ENCODE measurements around the gene BLZF1.
A peak's percentile ranks its signal among the peaks of the same experiment; 100 is the strongest.
"Not testable (repeated sequence)": the region's sequence is repeated elsewhere in the genome, so short reads cannot be mapped to it uniquely, and the experiment has no call there.

BLZF1 gene

GRCh38 chr1:169361281-169361680 is 6.7 kb upstream of the BLZF1 start:
- DNase-seq = no peak

DNA sequence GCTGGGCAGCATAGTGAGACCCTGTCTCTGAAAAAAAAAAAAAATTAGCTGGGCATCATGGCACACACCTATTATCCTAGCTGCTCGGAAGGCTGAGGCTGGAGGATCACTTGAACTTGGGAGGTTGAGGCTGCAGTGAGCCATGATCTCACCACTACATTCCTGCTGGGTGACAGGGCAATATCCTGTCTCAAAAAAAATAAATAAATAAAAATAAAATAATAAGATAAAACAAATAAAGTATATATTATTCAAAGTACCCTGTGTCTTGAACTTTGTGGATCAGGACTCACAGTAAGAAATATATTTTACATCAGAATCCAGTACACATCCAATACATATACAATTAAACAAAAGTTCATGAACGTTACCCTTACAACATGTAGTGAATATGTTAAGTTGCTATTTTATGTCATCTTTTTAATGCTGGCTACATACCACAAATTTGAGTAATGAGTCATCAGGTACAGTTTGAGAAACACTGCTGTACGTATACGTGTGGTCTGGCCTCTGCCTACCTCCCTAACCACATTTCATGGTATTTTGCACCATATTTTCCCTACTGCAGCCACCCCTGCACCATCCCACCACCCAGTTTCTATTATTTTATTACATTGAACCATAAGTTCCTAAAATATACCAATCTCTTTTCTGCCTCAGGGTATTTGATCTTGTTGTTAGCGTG is 4.8 kb upstream of the BLZF1 start:
- DNase-seq = no peak

GRCh38 chr1:169364948-169365347 is 3.0 kb upstream of the BLZF1 start:
- DNase-seq = no peak

DNA sequence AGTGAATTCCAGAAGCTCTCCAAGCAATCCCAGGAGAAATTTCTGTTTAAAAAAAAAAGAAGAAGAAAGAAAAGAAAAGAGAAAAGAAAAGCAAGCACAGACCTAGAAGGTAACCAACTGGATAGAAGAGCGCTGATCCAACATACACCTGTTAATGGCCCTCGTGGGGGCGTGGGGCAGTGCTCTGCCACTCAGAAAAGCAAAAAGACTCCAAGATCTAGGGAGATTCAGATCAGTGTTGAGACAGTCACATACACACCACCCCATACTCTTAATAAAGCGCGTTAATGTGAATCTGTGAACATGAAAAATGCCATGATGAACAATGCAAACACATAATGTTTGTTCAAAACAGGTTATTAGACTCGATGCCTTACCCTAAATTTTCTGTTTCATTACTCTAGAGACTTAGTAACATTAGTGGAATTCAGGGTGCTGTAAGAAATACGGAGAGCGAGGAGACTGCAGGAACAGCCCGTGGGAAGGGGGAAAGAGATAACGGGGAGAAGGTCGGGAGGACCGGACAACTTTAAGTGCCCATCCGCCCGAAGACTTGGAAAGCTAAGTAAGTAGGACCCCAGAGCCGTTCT is 804 bp upstream of the BLZF1 start:
- no peak for DNase-seq

GRCh38 chr1:169368406-169368769 is 393 bp downstream of the BLZF1 start:
- no peak for DNase-seq

- no peak for DNase-seq
Measured at GRCh38 chr1:169371404-169371803, 3.4 kb downstream of the BLZF1 start.

- DNase-seq = no peak
Measured at GRCh38 chr1:169381162-169381561, 13.2 kb downstream of the BLZF1 start.

DNA sequence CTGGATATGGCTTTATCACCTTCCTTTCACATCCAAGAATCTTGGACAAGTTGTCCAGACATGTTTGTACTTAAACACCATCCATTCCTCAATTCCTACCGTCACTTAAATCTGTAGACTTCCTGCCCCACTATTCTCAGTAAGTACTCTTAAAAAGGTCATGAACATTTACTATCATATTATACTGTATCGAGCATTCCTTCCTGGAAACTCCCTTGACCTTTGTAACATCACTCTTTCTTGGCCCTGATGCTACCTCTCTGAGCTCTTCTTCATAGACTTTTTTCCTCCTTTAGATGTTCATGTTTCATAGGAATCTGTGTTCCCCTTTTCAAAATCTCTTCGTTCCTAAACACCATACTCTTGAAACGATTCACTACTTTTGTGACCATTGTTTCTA is 15.5 kb downstream of the BLZF1 start:
- no peak for DNase-seq

- no peak for DNase-seq
Measured at GRCh38 chr1:169387399-169387798, 19.4 kb downstream of the BLZF1 start.

- DNase-seq = no peak
Measured at GRCh38 chr1:169390303-169390702, 22.3 kb downstream of the BLZF1 start.

DNA sequence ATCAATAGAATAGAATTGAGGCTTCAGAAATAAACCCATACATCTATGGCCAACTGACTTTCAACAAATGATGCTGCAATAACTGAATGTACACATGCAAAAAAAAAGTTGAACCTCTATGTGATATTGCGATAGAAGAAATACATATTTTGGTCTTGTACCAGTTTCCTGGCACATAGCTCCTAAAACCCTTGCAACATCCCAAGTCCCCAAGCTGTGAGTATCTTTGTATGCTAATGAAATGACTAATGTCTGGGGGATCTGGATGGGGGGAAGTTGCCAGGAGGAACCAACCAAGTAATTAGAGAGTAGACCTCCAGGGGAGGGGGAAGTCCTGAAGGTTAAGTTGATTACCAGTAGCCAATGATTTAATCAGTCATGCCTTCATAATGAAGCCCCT is 24.4 kb downstream of the BLZF1 start:
- no peak for DNase-seq

DNA sequence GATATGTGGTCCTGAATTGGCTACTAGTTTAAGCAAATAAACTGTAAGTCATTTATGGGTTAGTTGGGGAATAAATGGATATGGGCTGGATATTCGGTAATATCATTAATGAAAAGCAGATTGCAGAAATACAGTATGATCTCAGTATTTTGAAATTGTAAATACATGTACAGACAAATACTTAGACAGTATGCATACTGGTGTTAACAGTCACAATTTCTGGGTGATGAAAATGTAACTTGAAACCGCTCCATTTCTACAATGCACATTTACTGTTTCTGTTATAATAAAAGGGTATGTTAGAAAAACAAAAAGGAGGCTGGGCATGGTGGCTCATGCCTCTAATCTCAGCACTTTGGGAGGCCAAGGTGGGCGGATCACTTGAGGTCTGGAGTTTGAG is 28.0 kb downstream of the BLZF1 start:
- no peak for DNase-seq

DNA sequence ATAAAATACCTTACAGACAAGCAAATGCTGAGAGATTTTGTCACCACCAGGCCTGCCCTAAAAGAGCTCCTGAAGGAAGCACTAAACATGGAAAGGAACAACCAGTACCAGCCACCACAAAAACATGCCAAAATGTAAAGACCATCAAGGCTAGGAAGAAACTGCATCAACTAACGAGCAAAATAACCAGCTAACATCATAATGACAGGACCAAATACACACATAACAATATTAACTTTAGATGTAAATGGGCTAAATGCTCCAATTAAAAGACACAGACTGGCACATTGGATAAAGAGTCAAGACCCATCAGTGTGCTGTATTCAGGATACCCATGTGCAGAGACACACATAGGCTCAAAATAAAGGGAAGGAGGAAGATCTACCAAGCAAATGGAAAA is 34.6 kb downstream of the BLZF1 start:
- not testable (repeated sequence) for DNase-seq

- not testable (repeated sequence) for DNase-seq
Measured at GRCh38 chr1:169408340-169408739, 40.3 kb downstream of the BLZF1 start.

DNA sequence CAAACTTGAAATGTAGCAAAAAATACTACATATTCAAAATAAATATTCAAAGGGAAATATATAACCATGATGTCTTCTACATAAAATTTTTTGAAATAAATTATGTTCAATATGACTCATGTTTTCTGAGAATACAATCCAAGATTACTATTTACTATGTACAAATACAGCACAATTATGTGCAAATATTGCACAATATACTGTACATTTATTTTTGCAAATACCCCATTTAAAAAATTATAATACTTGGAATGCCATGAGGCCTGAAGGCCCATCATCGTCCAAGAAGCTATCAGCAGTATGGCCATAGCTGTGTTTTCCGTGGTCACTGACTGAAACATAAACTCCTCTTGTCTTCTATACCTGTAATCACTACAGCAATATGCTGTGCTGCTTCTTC is 47.0 kb downstream of the BLZF1 start:
- no peak for DNase-seq

DNA sequence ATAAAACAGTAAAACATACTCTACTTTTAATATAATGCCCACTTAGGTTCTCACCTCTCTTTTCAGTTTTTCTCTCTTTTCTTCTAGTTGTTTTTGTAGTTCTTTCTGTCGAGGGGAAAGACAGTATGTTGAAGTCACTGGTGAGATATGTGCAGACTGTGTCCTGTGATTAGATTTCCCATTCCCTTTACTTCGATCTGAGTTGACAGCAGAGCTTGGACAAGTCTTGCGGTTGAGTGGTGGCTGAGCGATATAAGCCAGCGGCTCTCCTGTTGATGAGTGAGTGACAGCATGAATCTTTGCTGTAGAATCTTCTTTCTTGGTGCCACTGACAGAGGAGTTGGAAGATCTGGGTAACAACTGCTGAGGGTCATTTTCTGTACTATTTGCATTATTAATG is 53.3 kb downstream of the BLZF1 start:
- no peak for DNase-seq

- no peak for DNase-seq
Measured at GRCh38 chr1:169426174-169426705, 58.2 kb downstream of the BLZF1 start.

DNA sequence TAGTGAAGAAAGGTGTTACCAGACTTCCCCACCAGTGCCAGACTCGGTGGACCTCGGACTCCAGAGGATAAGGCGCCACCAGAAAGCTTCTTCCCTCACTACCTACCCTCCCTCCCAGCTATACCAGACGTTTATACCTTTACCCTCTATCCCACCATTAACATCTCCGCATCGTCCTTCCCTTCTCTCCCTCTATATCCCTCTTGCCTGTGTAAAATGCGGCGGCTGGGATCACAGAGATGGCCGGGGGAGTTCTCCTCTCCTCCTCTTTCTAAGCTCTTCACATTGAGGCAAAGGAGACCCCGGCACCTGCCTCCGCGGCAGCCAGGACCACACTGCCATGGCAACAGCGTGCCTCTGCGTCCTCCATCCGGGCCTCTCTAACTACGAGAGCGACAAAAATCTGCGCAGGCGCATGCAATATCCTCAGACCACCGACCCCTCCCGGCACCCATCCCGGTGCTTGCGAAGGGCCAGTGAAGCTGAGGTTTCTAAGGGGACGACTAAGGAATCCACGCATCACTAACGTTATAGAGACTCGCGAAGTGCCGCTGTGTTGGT is 59.2 kb downstream of the BLZF1 start, which contains the start of gene CCDC181:
CCDC181 (minus strand) TSS at position 394 of the 561 bp plus-strand sequence. CDS start 2,547 bp downstream, outside the sequence.
- peak; percentile 50 for DNase-seq
